HepG2 (cell line): ENCODE measurements around the gene ENTREP3. TPM values are rescaled to one million over a fixed set of nuclear protein-coding genes. Genes with fewer than 3 reads are reported as not detected.

ENCODE experiments used
- CENPBD1 ChIP-seq: sonication (generic); formaldehyde crosslinking; IDR thresholded peaks from 2 replicates; pipeline ENCODE4 v1.8.0; 2022; ENCODE audit warnings: missing genetic modification reagents, low read depth, mild to moderate bottlenecking, borderline replicate concordance
- DRAP1 ChIP-seq: IDR thresholded peaks from 2 replicates; pipeline ENCODE4 v1.6.1; 2016; ENCODE audit warnings: missing genetic modification reagents, missing compliant biosample characterization
- ESRRA ChIP-seq: sonication (generic); formaldehyde crosslinking; IDR thresholded peaks from 2 replicates; pipeline ENCODE4 v1.5.1; 2020; ENCODE audit warnings: mild to moderate bottlenecking, low read depth, missing genetic modification reagents
- KDM5A ChIP-seq: fragments of 200-600 bp; sonication (generic); IDR thresholded peaks from 2 replicates; pipeline ENCODE4 v1.7.0; 2018; ENCODE audit warnings: antibody characterized with exemption, mild to moderate bottlenecking, low read length, borderline replicate concordance
- KDM5B ChIP-seq: sonication (generic); formaldehyde crosslinking; IDR thresholded peaks from 2 replicates; pipeline ENCODE4 v1.4.0; 2020; ENCODE audit warnings: missing genetic modification reagents, mild to moderate bottlenecking, borderline replicate concordance
- ZBTB40 ChIP-seq, 2 experiments: fragments of 450-650 bp in 1 of 2; sonication (generic) in 1 of 2; formaldehyde crosslinking in 1 of 2; IDR thresholded peaks; 2 replicates each; pipeline versions ENCODE4 v1.6.1 to v1.8.0; 2016 to 2022; ENCODE audit warnings: antibody characterized with exemption in 1 of 2, mild to moderate bottlenecking in 1 of 2, missing genetic modification reagents in 1 of 2
- ZNF326 ChIP-seq: sonication (generic); formaldehyde crosslinking; IDR thresholded peaks from 2 replicates; pipeline ENCODE4 v1.4.0; 2020; ENCODE audit warnings: missing genetic modification reagents, borderline replicate concordance
- ZNF367 ChIP-seq: sonication (generic); formaldehyde crosslinking; IDR thresholded peaks from 2 replicates; pipeline ENCODE4 v1.4.0; 2020; ENCODE audit warnings: missing genetic modification reagents, borderline replicate concordance
- ZNF414 ChIP-seq: sonication (generic); formaldehyde crosslinking; IDR thresholded peaks from 2 replicates; pipeline ENCODE4 v1.5.0; 2020; ENCODE audit warnings: missing genetic modification reagents
- ZNF503 ChIP-seq: sonication (generic); formaldehyde crosslinking; IDR thresholded peaks from 2 replicates; pipeline ENCODE4 v1.4.0; 2020; ENCODE audit warnings: missing genetic modification reagents
- ZNF704 ChIP-seq: sonication (generic); formaldehyde crosslinking; IDR thresholded peaks from 2 replicates; pipeline ENCODE4 v1.8.1; 2023; ENCODE audit warnings: mild to moderate bottlenecking, inconsistent platforms, moderate library complexity, missing genetic modification reagents, borderline replicate concordance
- ZSCAN31 ChIP-seq: sonication (generic); formaldehyde crosslinking; IDR thresholded peaks from 2 replicates; pipeline ENCODE4 v1.5.0; 2020; ENCODE audit warnings: low read depth, mild to moderate bottlenecking, missing genetic modification reagents
- polyA plus RNA-seq, 8 experiments: library from polyadenylated mRNA; depleted of rRNA in 3 of 8; stranded (reverse) in 7 of 8; unstranded in 1 of 8; fragments of >200 nt; fragmentation: Illumina TruSeq in 4 of 8; extraction: Trizol in 4 of 8; gene quantifications; 2 replicates each; pipeline versions ENCODE4 v1.2.1 to v1.2.3, GENCODE V29; 2011 to 2016; ENCODE audit warnings: low read depth in 4 of 8, missing spikeins in 1 of 8, mixed read lengths in 1 of 8; ENCODE audit not compliant: insufficient read depth in 1 of 8
- total RNA-seq, 5 experiments: library from RNA; depleted of rRNA; stranded (reverse); fragments of >200 nt; fragmentation: Illumina TruSeq; extraction: Trizol; gene quantifications; 2 replicates each; pipeline ENCODE4 v1.2.3, GENCODE V29; 2016; ENCODE audit warnings: low read depth in 1 of 5

ENTREP3 gene
- total and polyA plus RNA-seq, 2 of the 13 experiments (the other 11 are each of a cell fraction or from before 2014, with no cell fraction given): 4.1 to 9.9 TPM

- no peak for TF ChIP-seq ZBTB40 (IDR thresholded peaks at IDR 0.05)
- peak; percentile 13; the same call in 1 of the 2 replicates for TF ChIP-seq ZBTB40 (CRISPR knock-in tag; IDR thresholded peaks at IDR 0.05)
- no peak for TF ChIP-seq ZNF326 (CRISPR knock-in tag)
- peak; percentile 35; the same call in 1 of the 2 replicates for TF ChIP-seq ZSCAN31 (CRISPR knock-in tag)
- no peak for TF ChIP-seq DRAP1
- no peak for TF ChIP-seq ESRRA (CRISPR knock-in tag)
- TF ChIP-seq KDM5A: peak; percentile 70; the same call in 1 of the 2 replicates
- TF ChIP-seq ZNF503 (CRISPR knock-in tag): 0 out of 2 replicates have a peak, but pooled peaks have one; percentile 39
- no peak for TF ChIP-seq ZNF367 (CRISPR knock-in tag)
- peak; percentile 74 for TF ChIP-seq KDM5B (CRISPR knock-in tag)
- no peak for TF ChIP-seq ZNF414 (CRISPR knock-in tag)
- TF ChIP-seq CENPBD1 (CRISPR knock-in tag): no peak
- TF ChIP-seq ZNF704: no peak
Measured at GRCh38 chr1:155272466-155273342, 17.4 kb upstream of the ENTREP3 start (continued).
